Epithelial cell of proximal tubule (primary cell): ENCODE measurements around the gene PIK3R5. TPM values are rescaled to one million over a fixed set of nuclear protein-coding genes. Genes with fewer than 3 reads are reported as not detected.

Experiments
- DNase-seq: peaks from one replicate; pipeline ENCODE4 v3.0.0-alpha.2; 2011; ENCODE audit warnings: low read depth
- H3K4me3 ChIP-seq: 2 replicates; pipeline ENCODE4 v1.5.1; 2011; ENCODE audit warnings: low read depth, mild to moderate bottlenecking, low read length
- CTCF ChIP-seq: conservative IDR thresholded peaks from 2 replicates; pipeline ENCODE4 v1.5.1; 2012; ENCODE audit warnings: low read depth, mild to moderate bottlenecking, low read length
- total RNA-seq: library from RNA; depleted of rRNA; stranded (reverse); fragments of >200 nt; gene quantifications from 2 replicates; pipeline ENCODE4 v1.2.3, GENCODE V29; 2015

PIK3R5 gene
- total RNA-seq, 1 donor from 2014 or later: 0.12 TPM

- no peak for DNase-seq
- no peak overlapping the region for H3K4me3 ChIP-seq
- TF ChIP-seq CTCF: no peak
Measured at GRCh38 chr17:8898636-8899035, 66.9 kb downstream of the PIK3R5 start.

- TF ChIP-seq CTCF: no peak
- H3K4me3 ChIP-seq: no peak overlapping the region
- no peak for DNase-seq
Measured at GRCh38 chr17:8898126-8898525, 67.4 kb downstream of the PIK3R5 start.

- TF ChIP-seq CTCF: no peak
- no peak overlapping the region for H3K4me3 ChIP-seq
- DNase-seq: no peak
Measured at GRCh38 chr17:8896641-8897635, 68.6 kb downstream of the PIK3R5 start.

GRCh38 chr17:8896087-8896486 is 69.4 kb downstream of the PIK3R5 start:
- no peak for TF ChIP-seq CTCF
- H3K4me3 ChIP-seq: no peak overlapping the region
- DNase-seq: no peak

- peak; percentile 80 for TF ChIP-seq CTCF
- H3K4me3 ChIP-seq: no peak overlapping the region
- peak; percentile 6 for DNase-seq
Measured at GRCh38 chr17:8894673-8895578, 70.6 kb downstream of the PIK3R5 start.

- DNase-seq: no peak
- no peak for TF ChIP-seq CTCF
- no peak overlapping the region for H3K4me3 ChIP-seq
Measured at GRCh38 chr17:8894202-8894671, 71.3 kb downstream of the PIK3R5 start.
